ENCODE data around the gene AGPAT2.

AGPAT2 gene

GRCh38 chr9:136688274-136689107 lies 1.2 kb upstream of the AGPAT2 start:
- in situ Hi-C loops (cut with HindIII; ENCODE audit: low sequenced_read_pairs): no loop called here
- no peak for TF ChIP-seq CTCF (IDR thresholded peaks at IDR 0.05; ENCODE audit: low read depth, low read length, missing control alignments)

DNA sequence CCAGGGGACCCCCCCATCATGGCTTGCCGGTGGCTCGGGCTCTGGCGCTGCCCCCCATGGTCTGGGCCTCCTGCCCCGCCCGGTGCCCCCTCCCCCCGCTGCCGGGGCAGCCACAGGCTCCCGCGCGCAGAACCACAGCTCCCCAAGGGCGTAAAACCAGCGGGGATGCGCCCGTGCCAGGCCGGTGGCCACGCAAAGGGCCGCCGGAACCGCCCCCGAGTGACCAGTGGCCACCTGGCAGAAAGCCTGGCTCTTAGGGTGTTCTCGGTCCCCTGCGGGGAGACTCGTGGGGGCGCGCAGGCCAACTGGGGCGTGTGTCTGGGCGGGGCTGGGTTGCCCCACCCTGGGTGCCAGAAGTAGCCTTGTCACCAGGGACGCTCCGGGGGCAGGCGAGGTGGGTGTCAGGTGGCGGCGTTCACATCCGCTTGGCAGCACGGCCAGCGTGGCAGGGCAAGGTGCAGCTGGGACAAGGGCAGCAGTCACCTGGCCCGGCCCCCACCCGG lies 515 bp upstream of the AGPAT2 start:
- in situ Hi-C loops (cut with HindIII; ENCODE audit: low sequenced_read_pairs): no loop called here
- no peak overlapping the region for H3K4me3 ChIP-seq (ENCODE audit: low read depth, low read length)
- no peak for DNase-seq (ENCODE audit: low read depth)

More at GRCh38 chr9:136688274-136689107, 1.2 kb upstream of the AGPAT2 start:
- no peak for DNase-seq (ENCODE audit: low read depth)
- H3K4me3 ChIP-seq (ENCODE audit: low read depth, low read length): no peak overlapping the region

DNA sequence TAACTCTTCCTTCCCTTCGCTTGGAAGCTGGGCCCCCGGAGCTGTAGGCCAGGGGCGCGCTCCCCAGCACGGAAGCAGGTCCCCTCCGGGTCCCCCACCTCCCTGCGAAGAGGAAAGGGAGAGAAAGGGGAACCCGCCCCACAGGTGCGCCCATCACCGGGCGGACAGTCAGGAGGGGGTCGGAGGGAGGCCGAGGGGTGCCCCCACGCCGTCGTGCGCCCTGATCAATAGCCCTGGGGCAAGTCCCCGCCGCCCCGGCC lies 793 bp downstream of the AGPAT2 start:
- no peak for TF ChIP-seq CTCF (IDR thresholded peaks at IDR 0.05; ENCODE audit: low read depth, low read length, missing control alignments)
- in situ Hi-C loops (cut with HindIII; ENCODE audit: low sequenced_read_pairs): no loop called here
- no peak for DNase-seq (ENCODE audit: low read depth)
- H3K4me3 ChIP-seq (ENCODE audit: low read depth, low read length): peak overlapping the region; percentile 66

More for the DNA sequence above, 515 bp upstream of the AGPAT2 start:
- no peak for TF ChIP-seq CTCF (IDR thresholded peaks at IDR 0.05; ENCODE audit: low read depth, low read length, missing control alignments)

DNA sequence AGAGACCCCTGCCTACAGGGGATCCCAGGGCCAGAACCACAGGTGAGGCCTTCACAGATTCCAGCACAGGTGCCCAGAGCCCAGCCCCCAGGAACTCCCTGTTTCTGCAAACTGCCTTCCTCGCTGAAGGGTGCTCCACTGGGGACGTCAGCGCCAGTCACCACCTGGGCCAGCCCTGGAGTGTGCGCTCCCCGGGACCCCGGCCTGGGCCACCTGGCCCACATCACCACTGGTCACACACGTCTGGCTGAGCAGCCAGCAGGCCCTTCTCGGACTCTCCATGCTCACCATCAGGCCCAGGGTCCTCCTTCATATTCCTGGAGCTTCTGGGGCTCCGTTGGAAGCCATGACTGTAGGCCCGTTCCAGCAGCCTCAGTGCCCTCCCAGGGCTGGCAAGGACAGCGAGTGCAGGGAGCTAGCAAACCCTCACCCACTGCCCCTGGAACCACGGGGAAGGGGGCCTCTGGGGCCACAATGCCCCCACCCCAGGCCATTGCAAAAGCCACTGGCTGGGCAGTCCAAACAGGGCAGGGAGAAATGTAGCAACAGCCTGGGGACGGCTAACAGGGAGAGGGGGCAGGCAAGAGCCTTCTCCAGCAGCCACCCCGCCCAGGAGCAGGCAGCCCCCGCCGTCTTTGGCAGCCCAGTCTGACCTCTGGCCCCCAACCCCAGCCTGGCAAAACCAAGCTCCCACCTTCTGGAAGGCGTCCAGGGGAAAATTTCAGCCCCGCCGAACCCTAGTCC lies 1.3 kb downstream of the AGPAT2 start:
- in situ Hi-C loops (cut with HindIII; ENCODE audit: low sequenced_read_pairs): no loop called here
- peak overlapping the region; percentile 66 for H3K4me3 ChIP-seq (ENCODE audit: low read depth, low read length)
- TF ChIP-seq CTCF (IDR thresholded peaks at IDR 0.05; ENCODE audit: low read depth, low read length, missing control alignments): no peak
- no peak for DNase-seq (ENCODE audit: low read depth)

- TF ChIP-seq CTCF (IDR thresholded peaks at IDR 0.05; ENCODE audit: low read depth, low read length, missing control alignments): no peak
- in situ Hi-C loops (cut with HindIII; ENCODE audit: low sequenced_read_pairs): no loop called here
- no peak overlapping the region for H3K4me3 ChIP-seq (ENCODE audit: low read depth, low read length)
- no peak for DNase-seq (ENCODE audit: low read depth)
These were observed 2.0 kb downstream of the AGPAT2 start for GRCh38 chr9:136685216-136685615.

DNA sequence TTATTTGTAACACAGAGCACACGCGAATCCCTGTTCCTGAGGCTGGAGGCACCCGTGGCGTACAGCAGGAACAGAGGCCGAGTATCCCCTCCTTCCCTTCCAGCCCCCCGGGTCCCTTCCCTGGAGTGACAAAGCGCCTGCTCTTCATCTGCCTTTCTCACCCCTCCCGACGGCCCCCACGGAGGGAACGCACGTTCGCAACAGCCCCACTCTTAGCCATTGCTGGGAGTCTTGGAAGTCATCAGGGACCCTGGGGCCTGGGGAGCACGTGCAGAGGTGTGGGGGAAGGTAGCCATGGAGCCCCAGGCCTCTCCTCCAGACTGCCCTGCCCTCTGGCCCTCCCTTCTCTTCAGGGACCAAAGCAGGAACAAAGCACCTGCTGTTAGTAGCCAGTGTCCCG lies 2.5 kb downstream of the AGPAT2 start:
- no peak for DNase-seq (ENCODE audit: low read depth)
- in situ Hi-C loops (cut with HindIII; ENCODE audit: low sequenced_read_pairs): no loop called here
- no peak overlapping the region for H3K4me3 ChIP-seq (ENCODE audit: low read depth, low read length)
- no peak for TF ChIP-seq CTCF (IDR thresholded peaks at IDR 0.05; ENCODE audit: low read depth, low read length, missing control alignments)
